CD14-positive monocyte (primary cell): ENCODE measurements around the gene GSTO2. TPM values are rescaled to one million over a fixed set of nuclear protein-coding genes. Genes with fewer than 3 reads are reported as not detected.

Experiments
- DNase-seq, 3 donors: peaks; one replicate each; pipeline ENCODE4 v3.0.0-alpha.2; 2011 to 2022
- H2AFZ ChIP-seq: 2 replicates; pipeline ENCODE4 v1.6.0; 2012; ENCODE audit warnings: mild to moderate bottlenecking, low read depth, low read length, inconsistent platforms; ENCODE audit not compliant: insufficient read depth, poor library complexity, severe bottlenecking
- H3K27ac ChIP-seq, 2 donors: 1 replicate in 1 of 2; 2 replicates in 1 of 2; pipeline ENCODE4 v1.5.1; 2012 to 2013; ENCODE audit warnings: low read length in 2 of 2, control low read depth in 1 of 2, inconsistent platforms in 1 of 2, low read depth in 1 of 2, mild to moderate bottlenecking in 1 of 2
- H3K27me3 ChIP-seq, 2 donors: one replicate each; pipeline versions ENCODE4 v1.6.0 to v1.6.1; 2011 to 2013; ENCODE audit warnings: low read length in 2 of 2; ENCODE audit not compliant: control insufficient read depth in 2 of 2, insufficient read depth in 2 of 2
- H3K36me3 ChIP-seq, 2 donors: replicated peaks in 1 of 2; 1 replicate in 1 of 2; 2 replicates in 1 of 2; pipeline versions ENCODE4 v1.5.1 to v1.6.1; 2012 to 2013; ENCODE audit warnings: low read length in 2 of 2, control low read depth in 1 of 2, inconsistent platforms in 1 of 2, mild to moderate bottlenecking in 1 of 2; ENCODE audit not compliant: insufficient read depth in 2 of 2, control insufficient read depth in 1 of 2
- H3K4me1 ChIP-seq, 2 donors: 1 replicate in 1 of 2; 2 replicates in 1 of 2; pipeline versions ENCODE4 v1.5.1 to v1.6.1; 2012 to 2013; ENCODE audit warnings: low read length in 2 of 2, control low read depth in 1 of 2, inconsistent platforms in 1 of 2, mild to moderate bottlenecking in 1 of 2, moderate library complexity in 1 of 2; ENCODE audit not compliant: insufficient read depth in 2 of 2, control insufficient read depth in 1 of 2
- H3K4me2 ChIP-seq: replicated peaks from 2 replicates; pipeline ENCODE3; 2012; ENCODE audit warnings: low read length, moderate library complexity, mild to moderate bottlenecking; ENCODE audit not compliant: poor library complexity, severe bottlenecking; ENCODE audit errors: extremely low read depth
- H3K4me3 ChIP-seq, 3 experiments: fragments of 200-600 bp in 1 of 3; sonication (generic) in 1 of 3; replicated peaks in 1 of 3; 1 replicate in 2 of 3; 2 replicates in 1 of 3; pipeline ENCODE4 v1.5.1; 2011 to 2013; ENCODE audit warnings: low read length in 3 of 3, mild to moderate bottlenecking in 3 of 3, control low read depth in 2 of 3, low read depth in 2 of 3, inconsistent platforms in 1 of 3, moderate library complexity in 1 of 3
- H3K79me2 ChIP-seq: 2 replicates; pipeline ENCODE4 v1.6.0; 2012; ENCODE audit warnings: mild to moderate bottlenecking, control low read depth, inconsistent platforms, low read length, moderate library complexity; ENCODE audit not compliant: insufficient read depth
- H3K9ac ChIP-seq: 2 replicates; pipeline ENCODE4 v1.6.0; 2017; ENCODE audit warnings: low read length, mild to moderate bottlenecking; ENCODE audit not compliant: insufficient read depth, poor library complexity, severe bottlenecking
- H3K9me3 ChIP-seq, 2 donors: replicated peaks in 1 of 2; 1 replicate in 1 of 2; 2 replicates in 1 of 2; pipeline versions ENCODE4 v1.5.1 to v1.6.1; 2012 to 2013; ENCODE audit warnings: low read length in 2 of 2, control low read depth in 1 of 2; ENCODE audit not compliant: control insufficient read depth in 1 of 2, insufficient read depth in 1 of 2
- H4K20me1 ChIP-seq: 2 replicates; pipeline ENCODE4 v1.6.0; 2012; ENCODE audit warnings: mild to moderate bottlenecking, low read length, control low read depth, moderate library complexity; ENCODE audit not compliant: insufficient read depth
- H3K27ac Mint-ChIP-seq, 7 donors: one replicate each; pipeline ENCODE4 v1.8.0; 2020; ENCODE audit warnings: mild to moderate bottlenecking in 7 of 7, mixed read lengths in 7 of 7, moderate library complexity in 6 of 7, inconsistent platforms in 2 of 7
- H3K27me3 Mint-ChIP-seq, 3 donors: one replicate each; pipeline ENCODE4 v1.8.0; 2021 to 2022; ENCODE audit warnings: low read depth in 3 of 3, mild to moderate bottlenecking in 3 of 3, mixed read lengths in 3 of 3, moderate library complexity in 3 of 3, inconsistent platforms in 1 of 3
- H3K36me3 Mint-ChIP-seq, 2 donors: one replicate each; pipeline ENCODE4 v1.8.0; 2020; ENCODE audit warnings: mixed read lengths in 2 of 2, inconsistent platforms in 1 of 2, mild to moderate bottlenecking in 1 of 2
- H3K4me1 Mint-ChIP-seq: one replicate; pipeline ENCODE4 v1.8.0; 2020; ENCODE audit warnings: mild to moderate bottlenecking, mixed read lengths
- H3K4me3 Mint-ChIP-seq, 2 donors: one replicate each; pipeline ENCODE4 v1.8.0; 2020; ENCODE audit warnings: mild to moderate bottlenecking in 2 of 2, mixed read lengths in 2 of 2, moderate library complexity in 1 of 2
- H3K9me3 Mint-ChIP-seq, 7 donors: one replicate each; pipeline ENCODE4 v1.8.0; 2020 to 2022; ENCODE audit warnings: mixed read lengths in 7 of 7, mild to moderate bottlenecking in 6 of 7, moderate library complexity in 6 of 7, inconsistent platforms in 2 of 7
- CTCF ChIP-seq: fragments of 200-600 bp; IDR thresholded peaks from one replicate; pipeline ENCODE4 v1.8.0; 2022; ENCODE audit warnings: antibody characterized with exemption, mild to moderate bottlenecking
- WGBS: methylation state at CpG from one replicate; pipeline ENCODE4 v1.1.5; 2013; ENCODE audit warnings: missing lambda C conversion rate; ENCODE audit not compliant: insufficient coverage; 5-methylcytosine and 5-hydroxymethylcytosine counted together
- intact Hi-C, 2 donors: fragments of 100-400 bp; cut with micrococcal nuclease; formaldehyde crosslinking; loops; one replicate each; pipeline versions ENCODE4 v1.15.0 to v1.15.1; 2023
- polyA plus RNA-seq, 3 donors: library from polyadenylated mRNA; depleted of rRNA in 1 of 3; unstranded in 2 of 3; stranded (reverse) in 1 of 3; fragments of 300-500 nt in 2 of 3; fragments of >200 nt in 1 of 3; fragmentation: Illumina TruSeq in 2 of 3; gene quantifications; 1 replicate in 2 of 3; 2 replicates in 1 of 3; pipeline ENCODE4 v1.2.3, GENCODE V29; 2012 to 2021

GSTO2 gene
- polyA plus RNA-seq, 3 donors: 0.16 to 0.26 TPM; not detected in 1

GRCh38 chr10:104288355-104288754 lies 19.4 kb downstream of the GSTO2 start:
- H3K27me3 ChIP-seq: no peaks in the 10 kb centered on the region
- H3K79me2 ChIP-seq: no peaks in the 10 kb centered on the region
- no peaks in the 10 kb centered on the region for H3K36me3 ChIP-seq
- no peak for TF ChIP-seq CTCF
- H3K27ac Mint-ChIP-seq: peak overlapping the region in 1 of 7 donors; percentile 6
- WGBS: 67% methylated on average over 1 of the region's 1 CpG
- H3K4me1 Mint-ChIP-seq: peaks cover 25% of the 10 kb centered on the region
- H3K9me3 ChIP-seq: no peaks in the 10 kb centered on the region
- no peak overlapping the region for H3K4me3 ChIP-seq
- H3K9me3 Mint-ChIP-seq: no peaks in the 10 kb centered on the region
- H3K36me3 Mint-ChIP-seq: no peaks in the 10 kb centered on the region
- DNase-seq: no peak
- no peak overlapping the region for H3K4me3 Mint-ChIP-seq
- no peaks in the 10 kb centered on the region for H4K20me1 ChIP-seq
- peaks cover 1 to 11% (median 6%) of the 10 kb centered on the region in 3 donors for H3K27me3 Mint-ChIP-seq
- no peak overlapping the region for H2AFZ ChIP-seq
- peaks cover 8 to 17% of the 10 kb centered on the region in 2 donors for H3K4me1 ChIP-seq
- H3K4me2 ChIP-seq: no peak overlapping the region
- H3K27ac ChIP-seq: no peak overlapping the region
- H3K9ac ChIP-seq: no peak overlapping the region
- intact Hi-C loops: no loop called here

GRCh38 chr10:104291439-104291951 lies 22.5 kb downstream of the GSTO2 start:
- H3K27me3 Mint-ChIP-seq: peaks cover 6 to 11% (median 6%) of the 10 kb centered on the region in 3 donors
- H3K9me3 Mint-ChIP-seq: no peaks in the 10 kb centered on the region
- Histone ChIP-seq H3K9me3 (no peaks in the 10 kb centered on the region), H3K4me2 (peak overlapping the region; percentile 16), H3K79me2 (no peaks in the 10 kb centered on the region), H2AFZ (peak overlapping the region; percentile 24), H3K27me3 (no peaks in the 10 kb centered on the region), H3K36me3 (no peaks in the 10 kb centered on the region), H3K4me3 (no peak overlapping the region), H3K27ac (no peak overlapping the region), H3K9ac (no peak overlapping the region), H4K20me1 (no peaks in the 10 kb centered on the region), H3K4me1 (peaks cover 14 to 22% of the 10 kb centered on the region in 2 donors)
- DNase-seq: peak; percentile 87 to 93 (median 87)
- TF ChIP-seq CTCF: peak; percentile 100
- H3K4me1 Mint-ChIP-seq: peaks cover 30% of the 10 kb centered on the region
- H3K36me3 Mint-ChIP-seq: no peaks in the 10 kb centered on the region
- intact Hi-C loops: loop anchor here in 1 of 2 donors (5.0 kb wide), 2 partner anchors 36 to 61 kb away; partner anchors contain the start of gene CFAP58
- H3K4me3 Mint-ChIP-seq: peak overlapping the region in 1 of 2 donors; percentile 53
- H3K27ac Mint-ChIP-seq: peak overlapping the region in 5 of 7 donors; percentile 28 to 68 (median 55)
- under 1% methylated on average over 23 of the region's 26 CpGs for WGBS
